Measurements from ENCODE around the gene MIF4GD. TPM values are rescaled to one million over a fixed set of nuclear protein-coding genes. Genes with fewer than 3 reads are reported as not detected.

MIF4GD gene
- total and polyA plus RNA-seq, 10 of the 15 experiments (the other 5 are each of a cell fraction or from before 2014, with no cell fraction given), result 22.8 to 96.2 (median 60.1) TPM

DNA sequence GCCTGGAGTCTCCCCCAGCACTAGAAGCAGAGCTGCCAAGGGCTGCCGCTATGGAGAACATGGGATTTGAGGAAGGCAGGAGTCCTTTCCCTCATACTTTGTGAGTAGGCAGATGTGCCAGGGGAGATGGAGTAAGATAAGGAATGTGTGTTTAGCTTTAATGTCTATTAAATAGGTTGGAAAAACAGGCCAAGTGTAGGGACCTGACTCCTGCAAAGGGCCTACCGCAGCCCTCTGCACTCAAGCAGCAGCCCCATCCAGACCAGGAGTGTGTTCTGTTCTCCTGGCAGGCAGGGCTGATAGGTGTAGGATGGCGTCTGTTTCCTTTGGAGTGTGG lies 1.8 kb upstream of the MIF4GD start:
- intact Hi-C loops (cut with micrococcal nuclease; ENCODE audit: unreplicated experiment), result no loop called here
- Histone ChIP-seq H4K20me1 (ENCODE audit: control insufficient read depth, insufficient read depth) (no peaks in the 10 kb centered on the region), H3K36me3 (ENCODE audit: control insufficient read depth in 2 of 2, insufficient read depth in 2 of 2, low read length in 1 of 2) (peaks cover 14 to 17% of the 10 kb centered on the region in 2 experiments; a peak in 3 of 4 replicates), H3K4me3 (peak overlapping the region; percentile 70; the same call in 1 of the 2 replicates), H2AFZ (ENCODE audit: control insufficient read depth, low read depth, low read length) (no peak overlapping the region), H3K27ac (ENCODE audit: control insufficient read depth, insufficient read depth) (no peak overlapping the region), H3K4me1 (ENCODE audit: control insufficient read depth, insufficient read depth, low read length) (peaks cover 24% of the 10 kb centered on the region), H3K9ac (ENCODE audit: control insufficient read depth, insufficient read depth, low read length) (peak overlapping the region; percentile 90; the same call in 1 of the 2 replicates), H3K9me3 (replicated peaks; ENCODE audit: control insufficient read depth, insufficient read depth, low read length) (no peaks in the 10 kb centered on the region), H3K27me3 (replicated peaks in 1 of 2; ENCODE audit: control insufficient read depth in 2 of 2, insufficient read depth in 2 of 2, low read length in 1 of 2) (no peaks in the 10 kb centered on the region), H3K79me2 (ENCODE audit: control insufficient read depth, insufficient read depth, low read length) (peaks cover 32% of the 10 kb centered on the region), H3K4me2 (ENCODE audit: control insufficient read depth, insufficient read depth) (peak overlapping the region; percentile 81)
- DNase-seq (ENCODE audit: low read depth, low spot score) (no peak), FAIRE-seq (no peak), ATAC-seq (no peak)
- no TSS peak for BruUV-seq (replicated peaks)
- RAD21 ChIA-PET (ENCODE audit: unreplicated experiment), result interaction anchor here (0.8 to 4.8 kb wide), 5 partner anchors 11 to 48 kb away, joined by 3 to 68 read pairs (median 15); partner anchors contain the start of genes GGA3, MRPS7 and SLC25A19
- SMC1A ChIA-PET (ENCODE audit: uncharacterized antibody, unreplicated experiment), result interaction anchor here (1.0 to 2.8 kb wide), 4 partner anchors 12 to 139 kb away, joined by 4 to 7 read pairs (median 5); partner anchors contain the start of gene SLC25A19
- in situ Hi-C loops (cut with MboI), result loop anchor here (5.0 kb wide), 1 partner anchor 139 kb away; no protein-coding TSS in a partner anchor
- 67% methylated on average over 3 of the region's 3 CpGs for WGBS (ENCODE audit: insufficient coverage, insufficient replicate concordance, low lambda C conversion rate, missing lambda C conversion rate)
- POLR2A ChIA-PET, result interaction anchor here (1.3 to 6.4 kb wide), 4 partner anchors 8 to 129 kb away, joined by 4 to 73 read pairs (median 20); partner anchors contain the start of genes GGA3, MRPS7 and SLC25A19
- TF ChIP-seq POU2F2 (IDR thresholded peaks at IDR 0.05; ENCODE audit: borderline replicate concordance, low read depth, low read length) (no peak), RUNX3 (IDR thresholded peaks at IDR 0.05; ENCODE audit: low read length) (no peak), ATF7 (IDR thresholded peaks at IDR 0.05; ENCODE audit: low read depth) (no peak), BRCA1 (IDR thresholded peaks at IDR 0.05; ENCODE audit: low read depth, low read length) (no peak)
- CTCF ChIA-PET, result interaction anchor here (0.6 to 5.3 kb wide), 8 partner anchors 11 to 312 kb away, joined by 3 to 58 read pairs (median 6); partner anchors contain the start of genes GGA3, MRPS7 and SLC25A19
